ENCODE data around the gene RFFL.

GRCh38 chr17:34990921-34991365 is 72.6 kb downstream of the RFFL start:
- no peak for TF ChIP-seq POLR2A (IDR thresholded peaks at IDR 0.05)
- TF ChIP-seq CTCF (IDR thresholded peaks at IDR 0.05): no peak
